PC-9 (cell line): ENCODE data around the gene PIP4P1. TPM values are rescaled to one million over a fixed set of nuclear protein-coding genes. Genes with fewer than 3 reads are reported as not detected.

Experiments
- BruUV-seq: library from RNA; stranded (reverse); fragments of 400-500 nt; replicated peaks from 2 replicates; lab custom pipeline; 2021; lab: Mats Ljungman, UMichigan
- CTCF ChIA-PET: fragments of 300-600 bp; sonication (Branson Sonifier 250); formaldehyde crosslinking; loops from one replicate; lab custom pipeline; 2022; ENCODE audit warnings: antibody characterized with exemption; lab: Charles Lee
- POLR2A ChIA-PET: fragments of 300-600 bp; sonication (Branson Sonifier 250); formaldehyde crosslinking; loops from one replicate; lab custom pipeline; 2022; ENCODE audit warnings: antibody characterized with exemption; ENCODE audit not compliant: unreplicated experiment; lab: Charles Lee
- DNase-seq, 2 experiments: peaks; one replicate each; pipeline versions ENCODE4 v3.0.0 to v3.0.0-alpha.2; 2015 to 2022; ENCODE audit warnings: mixed read lengths in 1 of 2
- H2AFZ ChIP-seq: fragments of 200-600 bp; sonication (generic); 2 replicates; pipeline ENCODE4 v1.8.1; 2017; ENCODE audit warnings: antibody characterized with exemption
- H3F3A ChIP-seq: fragments of 200-600 bp; sonication (generic); 2 replicates; pipeline ENCODE4 v1.8.1; 2017; ENCODE audit warnings: antibody characterized with exemption, mild to moderate bottlenecking, low read depth; ENCODE audit not compliant: insufficient read depth
- H3K27ac ChIP-seq: fragments of 200-600 bp; sonication (generic); 2 replicates; pipeline ENCODE4 v1.6.1; 2016; ENCODE audit warnings: mixed run types
- H3K27me3 ChIP-seq: fragments of 200-600 bp; sonication (generic); 2 replicates; pipeline ENCODE4 v1.6.1; 2016; ENCODE audit warnings: low read depth, mixed run types; ENCODE audit not compliant: insufficient read depth
- H3K36me3 ChIP-seq: fragments of 200-600 bp; sonication (generic); 2 replicates; pipeline ENCODE4 v1.6.1; 2016; ENCODE audit warnings: low read depth, mixed run types
- H3K4me1 ChIP-seq: fragments of 200-600 bp; sonication (generic); replicated peaks from 2 replicates; pipeline ENCODE4 v1.6.1; 2016; ENCODE audit warnings: mixed run types; ENCODE audit not compliant: insufficient read depth
- H3K4me2 ChIP-seq: fragments of 200-600 bp; sonication (generic); 2 replicates; pipeline ENCODE4 v1.6.1; 2017; ENCODE audit warnings: mixed run types
- H3K4me3 ChIP-seq: fragments of 200-600 bp; sonication (generic); 2 replicates; pipeline ENCODE4 v1.6.1; 2016; ENCODE audit warnings: mixed run types
- H3K79me2 ChIP-seq: fragments of 200-600 bp; sonication (generic); 2 replicates; pipeline ENCODE4 v1.6.1; 2017; ENCODE audit warnings: low read depth, mixed run types
- H3K9me2 ChIP-seq: fragments of 200-600 bp; sonication (generic); 2 replicates; pipeline ENCODE4 v1.8.1; 2017; ENCODE audit warnings: mild to moderate bottlenecking; ENCODE audit not compliant: insufficient read depth
- H3K9me3 ChIP-seq: fragments of 200-600 bp; sonication (generic); 2 replicates; pipeline ENCODE4 v1.8.1; 2016; ENCODE audit warnings: low read depth; ENCODE audit not compliant: insufficient read depth
- H4K20me1 ChIP-seq: fragments of 200-600 bp; sonication (generic); 2 replicates; pipeline ENCODE4 v1.8.1; 2017; ENCODE audit not compliant: insufficient read depth
- CTCF ChIP-seq: fragments of 200-600 bp; sonication (generic); conservative IDR thresholded peaks from 2 replicates; pipeline ENCODE4 v1.6.1; 2017; ENCODE audit warnings: mixed run types, antibody characterized with exemption, mild to moderate bottlenecking, moderate library complexity
- EZH2 ChIP-seq: fragments of 200-600 bp; sonication (generic); IDR thresholded peaks from 2 replicates; pipeline ENCODE4 v1.8.0; 2017; ENCODE audit warnings: antibody characterized with exemption, low read depth
- intact Hi-C: fragments of 100-400 bp; cut with micrococcal nuclease; formaldehyde crosslinking; loops from one replicate; pipeline ENCODE4 v1.10.0; 2022; ENCODE audit not compliant: unreplicated experiment
- total RNA-seq: library from RNA; stranded (reverse); gene quantifications from 2 replicates; pipeline ENCODE4 v1.2.3, GENCODE V29; 2021

PIP4P1 gene
- total RNA-seq, 1 experiment from 2014 or later: 20.1 TPM

GRCh38 chr14:20438664-20439063 lies 22.6 kb downstream of the PIP4P1 start:
- Histone ChIP-seq H3K27ac (no peak overlapping the region), H3F3A (no peaks in the 10 kb centered on the region), H4K20me1 (no peaks in the 10 kb centered on the region), H3K4me3 (no peak overlapping the region), H3K4me2 (no peak overlapping the region), H2AFZ (no peak overlapping the region), H3K9me3 (no peaks in the 10 kb centered on the region), H3K27me3 (no peaks in the 10 kb centered on the region; the same call in 1 of the 2 replicates), H3K36me3 (no peaks in the 10 kb centered on the region), H3K79me2 (no peaks in the 10 kb centered on the region), H3K4me1 (no peaks in the 10 kb centered on the region), H3K9me2 (no peaks in the 10 kb centered on the region)
- no peak for DNase-seq
- intact Hi-C loops: no loop called here
- ChIA-PET POLR2A (no interaction called here), CTCF (no interaction called here)
- BruUV-seq: no TSS peak
- TF ChIP-seq EZH2 (no peak), CTCF (no peak)

DNA sequence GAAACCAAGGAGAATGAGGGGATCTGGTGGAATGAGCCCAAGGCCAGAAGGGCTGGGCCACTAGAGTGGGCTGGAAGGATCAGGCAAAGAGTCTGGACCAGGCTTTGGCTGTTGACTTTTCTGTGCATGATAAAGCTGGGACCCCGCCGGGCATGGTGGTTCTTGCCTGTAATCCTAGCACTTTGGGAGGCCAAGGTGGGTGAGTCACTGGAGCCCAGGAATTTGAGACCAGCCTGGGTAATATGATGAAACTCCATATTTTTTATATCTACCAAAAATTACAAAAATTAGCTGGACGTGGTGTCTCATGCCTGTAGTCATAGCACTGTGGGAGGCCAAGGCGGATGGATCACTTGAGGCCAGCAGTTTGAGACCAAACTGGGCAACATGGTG lies 24.9 kb downstream of the PIP4P1 start:
- no peaks in the 10 kb centered on the region for H3K79me2 ChIP-seq
- H3K4me2 ChIP-seq: no peak overlapping the region
- H3K36me3 ChIP-seq: no peaks in the 10 kb centered on the region
- BruUV-seq: no TSS peak
- no peak for TF ChIP-seq EZH2
- TF ChIP-seq CTCF: no peak
- H3K4me3 ChIP-seq: no peak overlapping the region
- no peaks in the 10 kb centered on the region for H3K9me3 ChIP-seq
- intact Hi-C loops: no loop called here
- H2AFZ ChIP-seq: no peak overlapping the region
- no peaks in the 10 kb centered on the region for H3K4me1 ChIP-seq
- CTCF ChIA-PET: interaction anchor here (0.6 kb wide), 1 partner anchor 262 kb away, joined by 4 read pairs; no protein-coding TSS in a partner anchor
- no peaks in the 10 kb centered on the region for H3K9me2 ChIP-seq
- no peaks in the 10 kb centered on the region for H4K20me1 ChIP-seq
- no peak for DNase-seq
- H3F3A ChIP-seq: no peaks in the 10 kb centered on the region
- H3K27ac ChIP-seq: no peak overlapping the region
- POLR2A ChIA-PET: no interaction called here
- no peaks in the 10 kb centered on the region; the same call in 1 of the 2 replicates for H3K27me3 ChIP-seq

- H3K4me2 ChIP-seq: no peak within 1 kb of the TSS
- H3K9me3 ChIP-seq: no peaks in the 10 kb centered on the region
- no peaks in the 10 kb centered on the region for H3F3A ChIP-seq
- BruUV-seq: no TSS peak
- intact Hi-C loops: no loop called here
- H3K27me3 ChIP-seq: no peaks in the 10 kb centered on the region; the same call in 1 of the 2 replicates
- no peak within 1 kb of the TSS for H3K4me3 ChIP-seq
- POLR2A ChIA-PET: no interaction called here
- H3K79me2 ChIP-seq: no peaks in the 10 kb centered on the region
- no peak for TF ChIP-seq EZH2
- no peak for TF ChIP-seq CTCF
- H3K9me2 ChIP-seq: no peaks in the 10 kb centered on the region
- DNase-seq: no peak
- H3K4me1 ChIP-seq: no peaks in the 10 kb centered on the region
- no peak within 1 kb of the TSS for H2AFZ ChIP-seq
- H3K36me3 ChIP-seq: no peaks in the 10 kb centered on the region
- H3K27ac ChIP-seq: no peak within 1 kb of the TSS
- CTCF ChIA-PET: no interaction called here
- H4K20me1 ChIP-seq: no peaks in the 10 kb centered on the region
These were observed 25.5 kb downstream of the PIP4P1 start, which contains the start of gene KLHL33 for GRCh38 chr14:20435582-20436362. Gene KLHL33 (minus strand): TSS chr14:20436166. CDS start chr14:20435811, 355 bp downstream.
